Activated B cell treated with CpG ODN at 0.5 μM for 24 hours (primary cell): ENCODE results near the gene SCPEP1. TPM values are rescaled to one million over a fixed set of nuclear protein-coding genes. Genes with fewer than 3 reads are reported as not detected.

Source experiments
- ATAC-seq: fragments of 200-7000 bp; cut with Tn5 transposase; one replicate; pipeline ENCODE4 v1.10.0; 2021; ENCODE audit warnings: low read depth, mild to moderate bottlenecking, moderate library complexity
- CTCF ChIA-PET: fragments of 350-600 bp; sonication (Branson Sonifier 250); formaldehyde crosslinking; loops from one replicate; lab custom pipeline; 2021; ENCODE audit warnings: antibody characterized with exemption; lab: Charles Lee
- POLR2A ChIA-PET: fragments of 350-600 bp; sonication (Branson Sonifier 250); formaldehyde crosslinking; loops from one replicate; lab custom pipeline; 2021; ENCODE audit warnings: antibody characterized with exemption; lab: Charles Lee
- DNase-seq: peaks from one replicate; pipeline ENCODE4 v3.0.0; 2022
- H3K27ac Mint-ChIP-seq: one replicate; pipeline ENCODE4 v1.8.0; 2020; ENCODE audit warnings: mixed read lengths
- H3K27me3 Mint-ChIP-seq: one replicate; pipeline ENCODE4 v1.8.0; 2021; ENCODE audit warnings: mixed read lengths
- H3K36me3 Mint-ChIP-seq: one replicate; pipeline ENCODE4 v1.8.0; 2021; ENCODE audit warnings: low read depth, mixed read lengths
- H3K4me1 Mint-ChIP-seq: one replicate; pipeline ENCODE4 v1.8.0; 2021; ENCODE audit warnings: mixed read lengths
- H3K4me3 Mint-ChIP-seq: one replicate; pipeline ENCODE4 v1.8.0; 2020; ENCODE audit warnings: mild to moderate bottlenecking, mixed read lengths
- H3K9me3 Mint-ChIP-seq: one replicate; pipeline ENCODE4 v1.8.0; 2020; ENCODE audit warnings: mixed read lengths
- CTCF ChIP-seq: fragments of 200-600 bp; IDR thresholded peaks from one replicate; pipeline ENCODE4 v1.8.0; 2022; ENCODE audit warnings: antibody characterized with exemption, mild to moderate bottlenecking
- intact Hi-C: fragments of 100-400 bp; cut with micrococcal nuclease; formaldehyde crosslinking; loops from one replicate; pipeline ENCODE4 v1.15.1; 2024
- total RNA-seq: library from RNA; stranded (reverse); gene quantifications from 2 replicates; pipeline ENCODE4 v1.2.3, GENCODE V29; 2022

SCPEP1 gene
- total RNA-seq, 1 donor from 2014 or later, result 35.2 TPM

- ChIA-PET CTCF (no interaction called here), POLR2A (interaction anchor here (2.6 kb wide), 1 partner anchor 24 kb away, joined by 14 read pairs; the partner anchor contains the start of gene SCPEP1)
- no peak for TF ChIP-seq CTCF
- peaks cover 53% of the 10 kb centered on the region for H3K36me3 Mint-ChIP-seq
- H3K4me1 Mint-ChIP-seq, result peaks cover 45% of the 10 kb centered on the region
- ATAC-seq, result no peak
- intact Hi-C loops, result loop anchor here (10.0 kb wide), 1 partner anchor 112 kb away; no protein-coding TSS in a partner anchor
- peak overlapping the region; percentile 8 for H3K4me3 Mint-ChIP-seq
- peak overlapping the region; percentile 91 for H3K27ac Mint-ChIP-seq
- no peaks in the 10 kb centered on the region for H3K9me3 Mint-ChIP-seq
- H3K27me3 Mint-ChIP-seq, result no peaks in the 10 kb centered on the region
- DNase-seq, result no peak
These were observed 25.0 kb downstream of the SCPEP1 start for GRCh38 chr17:57002904-57003303.

- peak overlapping the region; percentile 70 for H3K4me3 Mint-ChIP-seq
- H3K27me3 Mint-ChIP-seq, result no peaks in the 10 kb centered on the region
- peak; percentile 74 for ATAC-seq
- intact Hi-C loops, result loop anchor here (2.0 to 10.0 kb wide), 2 partner anchors 80 to 110 kb away; partner anchors contain the start of gene AKAP1
- H3K36me3 Mint-ChIP-seq, result peaks cover 41% of the 10 kb centered on the region
- ChIA-PET CTCF (no interaction called here), POLR2A (interaction anchor here (0.8 kb wide), 1 partner anchor 27 kb away, joined by 4 read pairs; no protein-coding TSS in a partner anchor)
- no peak for TF ChIP-seq CTCF
- no peak for DNase-seq
- no peaks in the 10 kb centered on the region for H3K9me3 Mint-ChIP-seq
- H3K27ac Mint-ChIP-seq, result peak overlapping the region; percentile 91
- peaks cover 65% of the 10 kb centered on the region for H3K4me1 Mint-ChIP-seq
These were observed 27.1 kb downstream of the SCPEP1 start for GRCh38 chr17:57004944-57005579.

GRCh38 chr17:57006040-57006439, 28.1 kb downstream of the SCPEP1 start:
- intact Hi-C loops, result loop anchor here (10.0 kb wide), 1 partner anchor 109 kb away; no protein-coding TSS in a partner anchor
- no peak for TF ChIP-seq CTCF
- Mint-ChIP-seq H3K27ac (peak overlapping the region; percentile 91), H3K4me3 (no peak overlapping the region), H3K9me3 (no peaks in the 10 kb centered on the region), H3K27me3 (no peaks in the 10 kb centered on the region), H3K4me1 (peaks cover 67% of the 10 kb centered on the region), H3K36me3 (peaks cover 32% of the 10 kb centered on the region)
- CTCF ChIA-PET, result interaction anchor here (1.2 kb wide), 1 partner anchor 10 kb away, joined by 4 read pairs; no protein-coding TSS in a partner anchor
- POLR2A ChIA-PET, result no interaction called here
- ATAC-seq, result no peak
- DNase-seq, result no peak

- H3K27ac Mint-ChIP-seq, result no peak overlapping the region
These were observed 31.0 kb downstream of the SCPEP1 start for GRCh38 chr17:57008958-57009357.

More at GRCh38 chr17:57008958-57009357, 31.0 kb downstream of the SCPEP1 start:
- Mint-ChIP-seq H3K36me3 (peaks cover 7% of the 10 kb centered on the region), H3K4me3 (no peak overlapping the region), H3K27me3 (no peaks in the 10 kb centered on the region), H3K9me3 (no peaks in the 10 kb centered on the region), H3K4me1 (peaks cover 45% of the 10 kb centered on the region)
- ATAC-seq (no peak), DNase-seq (no peak)
- ChIA-PET POLR2A (interaction anchor here (1.1 kb wide), 1 partner anchor 30 kb away, joined by 6 read pairs; no protein-coding TSS in a partner anchor), CTCF (interaction anchor here (2.1 to 2.2 kb wide), 2 partner anchors 15 to 30 kb away, joined by 5 to 6 read pairs; no protein-coding TSS in a partner anchor)
- TF ChIP-seq CTCF, result no peak
- intact Hi-C loops, result loop anchor here (10.0 kb wide), 1 partner anchor 106 kb away; no protein-coding TSS in a partner anchor
